HAP-1 (cell line): ENCODE data around the gene VDAC1.

Source experiments
- DNase-seq, 2 experiments: peaks; one replicate each; pipeline ENCODE4 v3.0.0-alpha.2; 2016 to 2020; ENCODE audit warnings: low spot score in 2 of 2
- H3K27me3 ChIP-seq: fragments of 250-450 bp; sonication (Bioruptor Pico); 2 replicates; pipeline ENCODE4 v1.5.1; 2020; ENCODE audit warnings: low read depth, mild to moderate bottlenecking, moderate library complexity
- H3K36me3 ChIP-seq: fragments of 250-450 bp; sonication (Bioruptor Pico); replicated peaks from 2 replicates; pipeline ENCODE4 v1.5.1; 2020; ENCODE audit warnings: mild to moderate bottlenecking
- H3K4me1 ChIP-seq: fragments of 250-450 bp; sonication (Bioruptor Pico); 2 replicates; pipeline ENCODE4 v1.5.1; 2020; ENCODE audit warnings: mild to moderate bottlenecking
- H3K4me3 ChIP-seq: fragments of 250-450 bp; sonication (Bioruptor Pico); 2 replicates; pipeline ENCODE4 v1.5.1; 2020; ENCODE audit warnings: mild to moderate bottlenecking, moderate library complexity
- H3K9me3 ChIP-seq: fragments of 250-450 bp; sonication (Bioruptor Pico); 2 replicates; pipeline ENCODE4 v1.5.1; 2020; ENCODE audit warnings: mild to moderate bottlenecking, moderate library complexity
- in situ Hi-C: fragments of 300-500 bp; cut with MboI; formaldehyde crosslinking; loops from 3 replicates; pipeline ENCODE4 v1.14.3; 2020; ENCODE audit warnings: low sequenced_read_pairs, inconsistent platforms, mixed read lengths

VDAC1 gene

GRCh38 chr5:133995883-133996563, 8.8 kb downstream of the VDAC1 start:
- in situ Hi-C loops, result no loop called here
- Histone ChIP-seq H3K36me3 (peaks cover 28% of the 10 kb centered on the region), H3K9me3 (no peaks in the 10 kb centered on the region), H3K4me1 (peaks cover 5% of the 10 kb centered on the region), H3K4me3 (no peak overlapping the region), H3K27me3 (no peaks in the 10 kb centered on the region)
- DNase-seq, result no peak

GRCh38 chr5:133995341-133995740, 9.4 kb downstream of the VDAC1 start:
- Histone ChIP-seq H3K9me3 (no peaks in the 10 kb centered on the region), H3K36me3 (peaks cover 28% of the 10 kb centered on the region), H3K4me3 (no peak overlapping the region), H3K4me1 (peaks cover 5% of the 10 kb centered on the region; the same call in 1 of the 2 replicates), H3K27me3 (no peaks in the 10 kb centered on the region)
- in situ Hi-C loops, result no loop called here
- DNase-seq, result no peak

DNA sequence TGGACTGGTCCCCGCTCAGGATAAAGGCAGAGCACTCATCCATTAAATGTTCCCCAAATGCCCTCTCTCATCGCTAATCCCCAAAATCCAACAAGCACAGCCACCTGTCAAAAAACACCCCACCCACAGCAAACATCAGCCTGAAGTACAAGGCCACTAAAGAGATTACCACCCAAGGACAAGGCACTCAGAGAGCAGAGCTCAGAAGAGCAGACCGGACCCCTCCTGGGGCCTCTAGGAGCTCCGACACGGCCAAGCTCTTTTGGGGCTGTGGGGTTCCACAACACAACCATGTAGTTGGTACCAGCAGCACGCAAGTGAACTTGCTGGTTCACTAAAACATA, 9.8 kb downstream of the VDAC1 start:
- Histone ChIP-seq H3K4me1 (peaks cover 5% of the 10 kb centered on the region; the same call in 1 of the 2 replicates), H3K4me3 (no peak overlapping the region), H3K9me3 (no peaks in the 10 kb centered on the region), H3K27me3 (no peaks in the 10 kb centered on the region), H3K36me3 (peaks cover 29% of the 10 kb centered on the region)
- no peak for DNase-seq
- in situ Hi-C loops, result no loop called here

DNA sequence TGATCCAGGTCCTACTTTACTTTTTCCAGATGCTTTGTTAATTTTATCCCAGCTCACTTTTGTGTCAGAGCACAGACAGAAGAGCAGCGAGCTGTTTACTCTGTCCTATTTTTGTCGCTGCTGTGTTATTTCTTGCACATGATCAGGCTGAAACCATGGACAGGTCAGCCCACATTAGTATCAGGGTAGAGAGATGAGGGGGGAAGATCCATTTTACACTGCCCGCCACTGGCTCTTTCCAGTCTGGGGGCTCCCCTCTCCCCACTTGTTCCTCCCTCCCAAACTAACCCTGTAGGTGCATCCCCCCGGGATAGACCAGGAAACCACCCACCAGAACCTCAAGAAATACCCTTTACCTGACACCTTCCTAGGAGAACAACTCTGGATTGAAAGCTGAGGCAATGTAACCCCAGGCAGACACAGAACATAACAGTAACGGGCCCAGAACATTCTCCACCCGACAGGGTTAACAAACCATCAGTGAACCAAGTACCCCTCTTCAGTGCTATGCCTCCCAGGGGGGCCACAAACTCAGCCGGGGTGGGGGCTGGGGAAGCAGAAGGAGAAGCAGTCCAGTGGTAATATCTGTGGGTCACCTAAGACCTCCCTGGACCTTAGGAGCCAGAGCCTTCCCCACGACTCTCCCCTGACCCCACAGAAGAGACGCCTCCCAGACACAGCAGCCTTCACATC, 10.3 kb downstream of the VDAC1 start:
- in situ Hi-C loops, result no loop called here
- peaks cover 34% of the 10 kb centered on the region for H3K36me3 ChIP-seq

GRCh38 chr5:133993185-133993936, 11.4 kb downstream of the VDAC1 start:
- H3K27me3 ChIP-seq, result no peaks in the 10 kb centered on the region
- H3K36me3 ChIP-seq, result peaks cover 42% of the 10 kb centered on the region
- no peak for DNase-seq
- in situ Hi-C loops, result no loop called here
- H3K4me1 ChIP-seq, result peaks cover 5% of the 10 kb centered on the region; the same call in 1 of the 2 replicates
- H3K4me3 ChIP-seq, result no peak overlapping the region
- no peaks in the 10 kb centered on the region for H3K9me3 ChIP-seq

More for the DNA sequence above, 10.3 kb downstream of the VDAC1 start:
- no peaks in the 10 kb centered on the region for H3K27me3 ChIP-seq
- peaks cover 5% of the 10 kb centered on the region; the same call in 1 of the 2 replicates for H3K4me1 ChIP-seq
- no peak overlapping the region for H3K4me3 ChIP-seq
- H3K9me3 ChIP-seq, result no peaks in the 10 kb centered on the region
- no peak for DNase-seq

- H3K4me1 ChIP-seq, result peaks cover 5% of the 10 kb centered on the region; the same call in 1 of the 2 replicates
- no peaks in the 10 kb centered on the region for H3K27me3 ChIP-seq
- H3K9me3 ChIP-seq, result no peaks in the 10 kb centered on the region
- H3K36me3 ChIP-seq, result peaks cover 49% of the 10 kb centered on the region
- no peak overlapping the region for H3K4me3 ChIP-seq
- DNase-seq, result no peak
- in situ Hi-C loops, result no loop called here
Measured at GRCh38 chr5:133992429-133993155, 12.2 kb downstream of the VDAC1 start.

DNA sequence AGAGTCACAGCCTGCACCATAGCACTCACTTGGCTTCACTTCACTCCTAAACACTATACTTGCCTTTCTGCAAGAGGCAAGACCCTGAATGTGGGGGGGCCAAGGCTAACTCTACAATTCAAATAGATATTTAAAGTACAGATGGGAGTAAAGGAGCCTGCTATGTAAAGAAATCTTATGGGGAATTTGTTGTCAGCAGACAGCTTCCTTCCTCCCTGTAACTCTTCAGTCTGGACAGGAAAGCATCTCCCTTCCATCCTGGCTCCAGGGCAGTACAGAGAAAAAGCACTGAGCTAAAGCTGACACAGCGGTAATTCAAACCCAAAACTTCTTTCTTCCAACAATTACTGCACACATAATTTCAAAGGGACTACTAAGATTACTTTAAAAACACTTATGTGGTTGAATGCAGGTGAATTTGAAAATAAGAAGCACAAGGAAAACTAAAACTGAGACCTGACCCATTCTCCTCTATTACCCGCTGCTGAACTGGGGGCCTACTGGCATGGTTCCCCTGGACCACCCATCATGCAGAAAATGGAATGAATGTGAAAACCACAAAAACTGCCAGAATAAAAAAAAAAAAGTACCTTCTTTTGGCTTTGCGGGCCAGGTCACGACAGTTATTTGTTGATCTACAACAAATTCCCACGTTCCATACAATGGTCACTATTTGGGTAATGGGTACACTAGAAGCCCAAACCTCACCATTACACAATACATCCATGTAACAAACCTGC, 13.4 kb downstream of the VDAC1 start:
- Histone ChIP-seq H3K27me3 (no peaks in the 10 kb centered on the region), H3K9me3 (no peaks in the 10 kb centered on the region), H3K4me3 (no peak overlapping the region), H3K36me3 (peaks cover 61% of the 10 kb centered on the region), H3K4me1 (no peaks in the 10 kb centered on the region; the same call in 1 of the 2 replicates)
- no peak for DNase-seq
- in situ Hi-C loops, result no loop called here

GRCh38 chr5:133990396-133990795, 14.4 kb downstream of the VDAC1 start:
- Histone ChIP-seq H3K4me1 (no peaks in the 10 kb centered on the region; the same call in 1 of the 2 replicates), H3K4me3 (no peak overlapping the region), H3K9me3 (no peaks in the 10 kb centered on the region), H3K27me3 (no peaks in the 10 kb centered on the region), H3K36me3 (peaks cover 67% of the 10 kb centered on the region)
- in situ Hi-C loops, result no loop called here
- DNase-seq, result no peak

- Histone ChIP-seq H3K4me1 (no peaks in the 10 kb centered on the region), H3K27me3 (no peaks in the 10 kb centered on the region), H3K4me3 (no peak overlapping the region), H3K36me3 (peaks cover 90% of the 10 kb centered on the region), H3K9me3 (no peaks in the 10 kb centered on the region)
- DNase-seq, result no peak
- in situ Hi-C loops, result no loop called here
Measured at GRCh38 chr5:133985540-133986180, 19.1 kb downstream of the VDAC1 start.

- H3K36me3 ChIP-seq, result peaks cover 86% of the 10 kb centered on the region
- in situ Hi-C loops, result no loop called here
- no peak for DNase-seq
Measured at GRCh38 chr5:133983674-133984073, 21.1 kb downstream of the VDAC1 start.

GRCh38 chr5:133981714-133982113, 23.1 kb downstream of the VDAC1 start:
- Histone ChIP-seq H3K36me3 (peaks cover 86% of the 10 kb centered on the region), H3K4me3 (no peak overlapping the region), H3K27me3 (no peaks in the 10 kb centered on the region), H3K9me3 (no peaks in the 10 kb centered on the region), H3K4me1 (no peaks in the 10 kb centered on the region)
- in situ Hi-C loops, result no loop called here
- no peak for DNase-seq

More at GRCh38 chr5:133983674-133984073, 21.1 kb downstream of the VDAC1 start:
- no peak overlapping the region for H3K4me3 ChIP-seq
- no peaks in the 10 kb centered on the region for H3K27me3 ChIP-seq
- H3K4me1 ChIP-seq, result no peaks in the 10 kb centered on the region
- H3K9me3 ChIP-seq, result no peaks in the 10 kb centered on the region

GRCh38 chr5:133980652-133981051, 24.1 kb downstream of the VDAC1 start:
- H3K27me3 ChIP-seq, result no peaks in the 10 kb centered on the region
- in situ Hi-C loops, result no loop called here
- H3K4me3 ChIP-seq, result no peak overlapping the region
- no peak for DNase-seq
- H3K4me1 ChIP-seq, result no peaks in the 10 kb centered on the region
- H3K9me3 ChIP-seq, result no peaks in the 10 kb centered on the region
- peaks cover 87% of the 10 kb centered on the region for H3K36me3 ChIP-seq
